OCI-LY7 (cell line): ENCODE results near the gene ITSN1. TPM values are rescaled to one million over a fixed set of nuclear protein-coding genes. Genes with fewer than 3 reads are reported as not detected.

Source experiments
- BruUV-seq: library from RNA; stranded (reverse); fragments of 400-500 nt; replicated peaks from 2 replicates; lab custom pipeline; 2021; lab: Mats Ljungman, UMichigan
- CTCF ChIA-PET: fragments of 300-600 bp; sonication (Branson Sonifier 250); formaldehyde crosslinking; loops from one replicate; lab custom pipeline; 2022; ENCODE audit warnings: antibody characterized with exemption; ENCODE audit not compliant: unreplicated experiment; lab: Charles Lee
- POLR2A ChIA-PET: fragments of 300-600 bp; sonication (Branson Sonifier 250); formaldehyde crosslinking; loops from one replicate; lab custom pipeline; 2022; ENCODE audit warnings: antibody characterized with exemption; lab: Charles Lee
- DNase-seq: peaks from one replicate; pipeline ENCODE4 v3.0.0-alpha.2; 2015; ENCODE audit warnings: low spot score
- H2AFZ ChIP-seq: fragments of 200-600 bp; sonication (generic), shearing (Covaris generic); 2 replicates; pipeline ENCODE4 v1.6.1; 2014; ENCODE audit warnings: mild to moderate bottlenecking, antibody characterized with exemption, low read length, moderate library complexity
- H3K27ac ChIP-seq: fragments of 200-600 bp; sonication (generic); 2 replicates; pipeline ENCODE4 v1.5.1; 2014; ENCODE audit warnings: mixed run types, low read depth, mild to moderate bottlenecking, moderate library complexity, low read length, inconsistent platforms; ENCODE audit not compliant: poor library complexity, severe bottlenecking
- H3K36me3 ChIP-seq: fragments of 200-600 bp; sonication (generic); 2 replicates; pipeline ENCODE4 v1.6.1; 2014; ENCODE audit warnings: mild to moderate bottlenecking, antibody characterized with exemption, low read length, moderate library complexity, mixed read lengths; ENCODE audit not compliant: insufficient read depth
- H3K4me1 ChIP-seq: fragments of 200-600 bp; sonication (generic); 2 replicates; pipeline ENCODE4 v1.5.1; 2014; ENCODE audit warnings: mild to moderate bottlenecking, low read length; ENCODE audit not compliant: insufficient read depth, poor library complexity, severe bottlenecking
- H3K4me2 ChIP-seq: fragments of 200-600 bp; sonication (generic); 2 replicates; pipeline ENCODE4 v1.6.1; 2014; ENCODE audit warnings: mild to moderate bottlenecking, low read length
- H3K4me3 ChIP-seq: fragments of 200-600 bp; sonication (generic); 2 replicates; pipeline ENCODE4 v1.5.1; 2014; ENCODE audit warnings: mild to moderate bottlenecking, low read depth, low read length; ENCODE audit not compliant: poor library complexity, severe bottlenecking
- H3K79me2 ChIP-seq: fragments of 200-600 bp; sonication (generic); 2 replicates; pipeline ENCODE4 v1.6.1; 2016; ENCODE audit warnings: low read depth, mild to moderate bottlenecking, low read length, moderate library complexity, mixed read lengths; ENCODE audit not compliant: insufficient read depth
- H3K9me2 ChIP-seq: fragments of 200-600 bp; sonication (generic); 2 replicates; pipeline ENCODE4 v1.6.1; 2016; ENCODE audit warnings: mild to moderate bottlenecking, low read length, mixed read lengths; ENCODE audit not compliant: insufficient read depth
- H3K9me3 ChIP-seq: fragments of 200-600 bp; sonication (generic); 2 replicates; pipeline ENCODE4 v1.6.1; 2014; ENCODE audit warnings: mild to moderate bottlenecking, mixed run types, low read length, mixed read lengths
- H4K20me1 ChIP-seq: fragments of 200-600 bp; sonication (generic); 2 replicates; pipeline ENCODE4 v1.6.1; 2014; ENCODE audit warnings: mild to moderate bottlenecking, antibody characterized with exemption, low read length, moderate library complexity, mixed read lengths; ENCODE audit not compliant: insufficient read depth
- EZH2phosphoT487 ChIP-seq: fragments of 200-600 bp; sonication (generic); IDR thresholded peaks from 2 replicates; pipeline ENCODE4 v1.6.1; 2018; ENCODE audit warnings: low read depth, borderline replicate concordance, mild to moderate bottlenecking, mixed run types, antibody characterized with exemption, low read length, moderate library complexity, mixed read lengths
- intact Hi-C: fragments of 100-400 bp; cut with micrococcal nuclease; formaldehyde crosslinking; loops from one replicate; pipeline ENCODE4 v1.10.0; 2022; ENCODE audit not compliant: unreplicated experiment
- total RNA-seq, 2 experiments: library from RNA; depleted of rRNA in 1 of 2; stranded (reverse); fragments of >200 nt in 1 of 2; shearing (Covaris generic) in 1 of 2; gene quantifications; 2 replicates each; pipeline ENCODE4 v1.2.3, GENCODE V29; 2014 to 2022
- TF ChIP-seq, protein P1 (sequence below): fragments of 200-600 bp; sonication (generic); conservative IDR thresholded peaks from 2 replicates; pipeline ENCODE4 v1.5.1; 2014; ENCODE audit warnings: mild to moderate bottlenecking, antibody characterized with exemption, low read length, moderate library complexity, mixed read lengths

Gene ITSN1
- total RNA-seq, 2 experiments from 2014 or later, result 0.60 to 5.9 TPM

DNA sequence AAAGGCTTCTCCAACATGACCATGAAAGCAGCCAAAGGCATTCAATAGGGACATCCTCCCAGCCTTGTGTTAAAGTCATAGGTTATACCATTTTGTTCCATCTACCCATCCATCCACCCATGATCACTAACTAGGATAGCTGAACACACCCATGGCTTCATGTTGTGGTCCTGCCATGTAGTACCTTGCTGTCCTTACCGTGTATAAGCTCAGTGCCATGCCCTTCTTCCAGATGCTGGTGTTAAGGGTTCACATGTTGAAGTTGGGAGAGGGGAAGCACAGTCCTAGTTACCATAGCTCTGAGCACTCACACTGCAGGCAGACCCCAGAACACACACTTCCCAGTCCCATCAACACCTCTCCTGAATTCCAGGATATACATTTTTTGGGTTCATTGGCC is 221.8 kb downstream of the ITSN1 start:
- CTCF ChIA-PET, result no interaction called here
- Histone ChIP-seq H3K79me2 (no peaks in the 10 kb centered on the region), H3K36me3 (no peaks in the 10 kb centered on the region), H4K20me1 (no peaks in the 10 kb centered on the region), H3K9me2 (no peaks in the 10 kb centered on the region), H3K4me1 (no peaks in the 10 kb centered on the region), H3K4me2 (no peak overlapping the region), H3K4me3 (no peak overlapping the region), H3K9me3 (no peaks in the 10 kb centered on the region), H3K27ac (no peak overlapping the region), H2AFZ (no peak overlapping the region)
- no peak for TF ChIP-seq EZH2phosphoT487
- TF ChIP-seq, protein P1, sequence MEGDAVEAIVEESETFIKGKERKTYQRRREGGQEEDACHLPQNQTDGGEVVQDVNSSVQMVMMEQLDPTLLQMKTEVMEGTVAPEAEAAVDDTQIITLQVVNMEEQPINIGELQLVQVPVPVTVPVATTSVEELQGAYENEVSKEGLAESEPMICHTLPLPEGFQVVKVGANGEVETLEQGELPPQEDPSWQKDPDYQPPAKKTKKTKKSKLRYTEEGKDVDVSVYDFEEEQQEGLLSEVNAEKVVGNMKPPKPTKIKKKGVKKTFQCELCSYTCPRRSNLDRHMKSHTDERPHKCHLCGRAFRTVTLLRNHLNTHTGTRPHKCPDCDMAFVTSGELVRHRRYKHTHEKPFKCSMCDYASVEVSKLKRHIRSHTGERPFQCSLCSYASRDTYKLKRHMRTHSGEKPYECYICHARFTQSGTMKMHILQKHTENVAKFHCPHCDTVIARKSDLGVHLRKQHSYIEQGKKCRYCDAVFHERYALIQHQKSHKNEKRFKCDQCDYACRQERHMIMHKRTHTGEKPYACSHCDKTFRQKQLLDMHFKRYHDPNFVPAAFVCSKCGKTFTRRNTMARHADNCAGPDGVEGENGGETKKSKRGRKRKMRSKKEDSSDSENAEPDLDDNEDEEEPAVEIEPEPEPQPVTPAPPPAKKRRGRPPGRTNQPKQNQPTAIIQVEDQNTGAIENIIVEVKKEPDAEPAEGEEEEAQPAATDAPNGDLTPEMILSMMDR, result no peak
- POLR2A ChIA-PET, result no interaction called here
- DNase-seq, result no peak
- intact Hi-C loops, result no loop called here
- no TSS peak for BruUV-seq

DNA sequence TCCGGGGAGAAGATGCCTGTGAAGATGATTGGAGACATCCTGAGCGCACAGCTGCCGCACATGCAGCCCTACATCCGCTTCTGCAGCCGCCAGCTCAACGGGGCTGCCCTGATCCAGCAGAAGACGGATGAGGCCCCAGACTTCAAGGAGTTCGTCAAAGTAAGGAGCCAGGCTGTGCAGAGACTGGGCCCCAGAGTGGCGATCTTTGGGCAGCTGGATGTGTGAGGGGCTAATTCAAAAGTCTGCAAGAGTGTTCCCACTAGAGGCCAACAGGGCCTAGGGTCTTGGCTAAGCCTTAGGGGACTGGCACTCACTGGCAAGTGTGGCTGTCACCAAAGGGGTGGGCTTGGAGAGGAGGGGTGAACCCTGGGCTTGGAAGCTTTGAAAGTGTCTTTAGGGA is 222.9 kb downstream of the ITSN1 start:
- no peak overlapping the region for H3K4me2 ChIP-seq
- POLR2A ChIA-PET, result no interaction called here
- TF ChIP-seq, protein P1, result no peak
- no peak for TF ChIP-seq EZH2phosphoT487
- H3K9me2 ChIP-seq, result no peaks in the 10 kb centered on the region
- H4K20me1 ChIP-seq, result no peaks in the 10 kb centered on the region
- no peaks in the 10 kb centered on the region for H3K4me1 ChIP-seq
- CTCF ChIA-PET, result no interaction called here
- no peaks in the 10 kb centered on the region for H3K36me3 ChIP-seq
- intact Hi-C loops, result no loop called here
- H3K9me3 ChIP-seq, result no peaks in the 10 kb centered on the region
- no peak overlapping the region for H3K4me3 ChIP-seq
- no peaks in the 10 kb centered on the region for H3K79me2 ChIP-seq
- no peak overlapping the region for H2AFZ ChIP-seq
- BruUV-seq, result no TSS peak
- no peak for DNase-seq
- H3K27ac ChIP-seq, result no peak overlapping the region

DNA sequence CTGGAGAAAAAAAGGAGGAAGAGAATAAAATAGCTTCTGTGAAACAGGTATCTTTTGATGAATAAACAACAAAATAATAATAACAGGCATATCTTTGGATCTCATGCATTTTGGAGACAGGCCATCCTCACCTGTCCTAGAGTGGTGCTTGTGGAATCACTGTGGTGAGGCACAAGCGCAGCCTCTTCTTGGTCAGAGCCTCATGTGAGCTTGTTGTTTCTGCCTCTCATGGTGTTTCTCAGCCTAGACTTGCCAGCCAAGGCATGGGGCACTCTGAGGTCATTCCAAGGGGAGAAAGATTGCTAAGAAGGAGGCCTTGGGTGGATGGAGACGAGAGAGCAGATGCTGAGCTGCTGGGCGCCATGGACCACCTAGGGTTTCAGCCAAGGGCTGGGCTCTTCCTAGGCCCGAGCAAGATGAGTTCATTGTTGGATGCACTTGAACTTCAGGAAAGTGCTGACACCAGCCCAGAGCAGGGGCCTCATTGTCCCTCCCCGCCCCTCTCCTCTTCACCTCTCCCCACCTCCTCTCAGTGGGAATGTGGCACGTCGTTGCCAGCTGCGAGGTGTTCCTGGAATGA is 223.8 kb downstream of the ITSN1 start:
- Histone ChIP-seq H3K9me2 (no peaks in the 10 kb centered on the region), H3K4me2 (no peak overlapping the region), H3K9me3 (no peaks in the 10 kb centered on the region), H3K36me3 (no peaks in the 10 kb centered on the region), H3K4me1 (no peaks in the 10 kb centered on the region), H3K79me2 (no peaks in the 10 kb centered on the region), H4K20me1 (no peaks in the 10 kb centered on the region), H3K4me3 (no peak overlapping the region), H2AFZ (no peak overlapping the region), H3K27ac (no peak overlapping the region)
- no peak for DNase-seq
- TF ChIP-seq, protein P1, result no peak
- no peak for TF ChIP-seq EZH2phosphoT487
- CTCF ChIA-PET, result no interaction called here
- intact Hi-C loops, result no loop called here
- POLR2A ChIA-PET, result no interaction called here
- no TSS peak for BruUV-seq
